LoVo (cell line): ENCODE data around the gene CAPZA1.
"Not testable (repeated sequence)": the region's sequence is repeated elsewhere in the genome, so short reads cannot be mapped to it uniquely, and the experiment has no call there.

Experiments used
- DNase-seq: peaks from one replicate; pipeline ENCODE4 v3.0.0-alpha.2; 2016; ENCODE audit warnings: low spot score

CAPZA1 gene

GRCh38 chr1:112628516-112628915 is 8.9 kb downstream of the CAPZA1 start:
- DNase-seq = no peak

- DNase-seq = no peak
Observed at GRCh38 chr1:112629256-112629655, 9.6 kb downstream of the CAPZA1 start.

GRCh38 chr1:112633628-112634027 is 14.0 kb downstream of the CAPZA1 start:
- DNase-seq = no peak

GRCh38 chr1:112634367-112634766 is 14.7 kb downstream of the CAPZA1 start:
- DNase-seq = no peak

DNA sequence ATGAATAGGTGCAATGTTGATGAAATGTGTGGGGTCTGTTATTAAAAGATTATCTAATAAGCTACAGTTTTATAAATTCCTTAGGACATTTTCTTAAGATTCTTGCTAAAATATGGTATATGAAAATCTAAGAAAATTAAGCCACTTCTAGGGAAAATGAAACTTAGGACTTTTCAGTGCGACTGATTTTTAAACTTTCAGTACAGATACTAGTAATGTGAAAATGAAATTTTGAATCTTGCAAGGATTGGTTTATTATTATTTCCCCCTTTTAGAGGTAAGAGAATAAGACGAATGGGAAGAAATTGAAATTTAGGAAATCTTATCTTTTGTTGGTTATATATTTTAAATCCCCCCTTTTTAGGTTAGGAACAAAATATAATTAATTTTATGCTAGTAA is 16.4 kb downstream of the CAPZA1 start:
- DNase-seq = no peak

- DNase-seq = no peak
Observed at GRCh38 chr1:112636597-112637253, 17.1 kb downstream of the CAPZA1 start.

GRCh38 chr1:112637254-112638109 is 17.9 kb downstream of the CAPZA1 start:
- no peak for DNase-seq

DNA sequence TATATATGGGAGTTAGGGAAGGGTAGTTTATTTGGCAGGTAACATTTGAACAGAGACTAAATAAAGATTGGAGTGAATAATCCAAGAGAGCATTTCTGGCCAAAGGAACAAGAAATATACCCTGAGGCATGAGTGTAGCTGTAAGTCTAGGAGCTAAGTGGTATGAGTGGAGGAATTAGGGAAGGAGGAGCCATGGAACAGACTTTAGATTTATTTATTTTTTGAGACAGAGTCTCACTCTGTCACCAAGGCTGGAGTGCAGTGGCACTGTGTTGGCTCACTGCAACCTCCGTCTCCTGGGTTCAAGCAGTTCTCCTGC is 18.4 kb downstream of the CAPZA1 start:
- no peak for DNase-seq

- not testable (repeated sequence) for DNase-seq
Observed at GRCh38 chr1:112640437-112640836, 20.8 kb downstream of the CAPZA1 start.

- DNase-seq = no peak
Observed at GRCh38 chr1:112643080-112643479, 23.4 kb downstream of the CAPZA1 start.

GRCh38 chr1:112646225-112646624 is 26.6 kb downstream of the CAPZA1 start:
- no peak for DNase-seq

DNA sequence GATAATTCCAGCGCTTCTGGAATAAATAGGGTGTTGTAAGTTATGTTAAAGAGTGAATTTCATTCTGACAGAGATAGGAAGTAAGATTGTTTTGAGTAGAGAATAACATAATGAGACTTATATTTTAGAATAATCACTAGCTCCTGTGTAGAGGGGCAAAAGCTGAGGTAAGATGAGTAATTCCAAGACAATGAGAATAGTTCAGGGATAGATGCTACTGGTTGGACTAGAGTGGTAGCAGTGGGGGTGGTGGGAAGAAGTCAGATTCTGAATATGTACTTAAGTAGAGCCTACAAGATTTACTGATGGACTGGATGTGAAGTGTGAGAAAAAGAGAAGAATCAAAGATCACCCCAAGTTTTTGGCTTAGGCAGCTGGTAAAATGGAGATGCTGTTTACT is 31.6 kb downstream of the CAPZA1 start:
- no peak for DNase-seq

DNA sequence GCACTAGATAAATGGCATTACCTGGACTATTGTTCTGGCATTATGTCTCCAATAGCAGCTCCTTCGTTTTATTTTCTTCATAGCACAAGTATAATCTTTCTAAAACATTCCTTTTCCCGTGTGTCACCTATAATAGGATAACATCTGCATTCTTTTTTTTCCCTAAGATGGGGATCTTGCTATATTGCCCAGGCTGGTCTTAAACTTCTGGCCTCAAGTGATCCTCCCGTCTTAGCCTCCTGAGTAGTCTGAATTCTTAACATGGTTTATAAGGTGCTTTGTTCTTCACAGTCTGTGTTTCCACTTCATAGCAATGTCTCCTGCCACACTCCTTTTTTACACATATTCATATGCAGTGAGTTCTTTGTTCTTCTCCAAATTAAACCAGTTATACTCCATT is 46.2 kb downstream of the CAPZA1 start:
- DNase-seq = no peak

DNA sequence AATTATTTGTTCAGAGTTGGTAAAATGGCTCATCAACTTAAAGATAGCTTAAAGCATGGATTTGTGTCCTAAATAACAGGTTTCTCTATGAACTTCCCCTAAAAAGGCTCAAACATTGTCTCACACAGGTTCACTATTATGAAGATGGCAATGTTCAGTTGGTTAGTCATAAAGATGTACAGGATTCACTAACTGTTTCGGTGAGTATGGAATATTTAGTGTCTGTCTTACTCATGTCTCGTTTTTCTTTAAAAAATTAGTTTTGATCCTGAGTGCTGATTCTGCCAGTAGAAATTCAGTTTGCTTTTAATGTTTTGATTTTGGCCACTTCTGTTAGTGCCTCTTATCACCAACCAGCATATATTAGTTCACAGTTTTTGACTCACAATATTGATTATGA is 47.3 kb downstream of the CAPZA1 start:
- DNase-seq = no peak

GRCh38 chr1:112672009-112672408 is 52.4 kb downstream of the CAPZA1 start:
- DNase-seq = no peak

GRCh38 chr1:112672842-112673241 is 53.2 kb downstream of the CAPZA1 start:
- no peak for DNase-seq

- peak; percentile 48 for DNase-seq
Observed at GRCh38 chr1:112673592-112674439, 54.2 kb downstream of the CAPZA1 start.

DNA sequence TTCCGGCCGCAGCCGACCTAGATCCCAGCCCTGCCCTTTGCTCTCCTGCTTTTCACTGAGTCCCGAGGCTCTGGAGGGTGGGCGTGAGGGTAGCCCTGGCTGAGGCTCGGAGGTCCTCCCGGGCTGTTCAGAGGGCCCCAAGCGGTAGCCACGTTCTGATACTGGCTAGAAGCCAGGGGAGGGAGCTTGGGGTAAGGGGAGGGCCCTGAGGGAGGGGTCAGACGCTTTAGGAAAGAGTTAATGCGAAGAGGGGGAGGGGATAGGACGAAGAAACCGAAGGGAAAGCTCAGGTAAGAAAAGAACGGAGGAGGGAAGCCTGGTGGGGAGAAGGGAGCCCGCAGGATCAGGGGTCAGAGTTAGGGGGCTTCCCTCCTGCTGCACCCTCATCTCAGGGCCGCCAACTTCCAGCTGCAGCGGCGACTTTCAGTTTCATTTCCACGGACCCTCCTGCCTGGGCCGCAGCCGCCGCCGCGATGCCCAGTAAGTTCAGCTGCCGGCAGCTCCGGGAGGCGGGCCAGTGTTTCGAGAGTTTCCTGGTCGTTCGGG is 54.9 kb downstream of the CAPZA1 start, which contains the start of gene MOV10:
Gene MOV10, plus strand, starts transcription at position 220 of the 546 bp plus-strand sequence. Its CDS starts 254 bp downstream, at position 474.
- peak; percentile 70 for DNase-seq

DNA sequence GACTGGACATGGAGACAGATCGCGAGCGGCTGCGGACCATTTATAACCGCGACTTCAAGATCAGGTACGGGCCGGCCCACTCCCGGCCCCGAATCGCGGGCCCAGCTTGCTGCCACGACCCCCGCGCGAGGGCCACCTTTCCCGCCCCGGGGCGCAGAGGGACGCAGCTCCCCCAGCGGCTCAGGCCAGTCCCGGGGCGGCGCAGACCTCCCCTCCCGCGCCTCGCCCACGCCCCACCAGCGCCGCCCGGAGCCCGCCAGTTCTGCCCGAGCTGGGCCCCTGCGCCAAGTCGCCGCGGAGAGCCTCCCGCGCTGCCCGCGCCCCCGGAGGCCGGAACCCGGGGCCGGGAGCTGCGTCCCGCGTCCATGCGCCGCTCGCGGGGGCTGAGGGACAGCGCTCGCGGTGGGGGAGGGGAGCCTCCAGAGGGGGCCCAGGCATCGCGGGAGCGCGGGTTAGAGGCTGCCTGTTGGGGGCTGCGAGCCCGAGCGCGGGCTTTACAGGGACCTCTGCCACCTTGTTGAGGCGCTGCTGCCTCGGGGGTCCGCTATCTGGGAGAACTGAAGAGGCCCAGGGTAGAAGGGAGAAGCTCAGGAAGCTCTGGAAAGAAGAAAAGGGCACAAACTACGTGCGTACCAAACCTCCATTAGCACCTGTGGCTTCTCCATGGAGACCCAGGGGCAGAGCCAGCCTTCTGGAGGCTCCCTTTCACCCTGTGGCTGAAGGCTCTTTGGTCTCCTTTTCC is 55.5 kb downstream of the CAPZA1 start:
- peak; percentile 21 for DNase-seq

DNA sequence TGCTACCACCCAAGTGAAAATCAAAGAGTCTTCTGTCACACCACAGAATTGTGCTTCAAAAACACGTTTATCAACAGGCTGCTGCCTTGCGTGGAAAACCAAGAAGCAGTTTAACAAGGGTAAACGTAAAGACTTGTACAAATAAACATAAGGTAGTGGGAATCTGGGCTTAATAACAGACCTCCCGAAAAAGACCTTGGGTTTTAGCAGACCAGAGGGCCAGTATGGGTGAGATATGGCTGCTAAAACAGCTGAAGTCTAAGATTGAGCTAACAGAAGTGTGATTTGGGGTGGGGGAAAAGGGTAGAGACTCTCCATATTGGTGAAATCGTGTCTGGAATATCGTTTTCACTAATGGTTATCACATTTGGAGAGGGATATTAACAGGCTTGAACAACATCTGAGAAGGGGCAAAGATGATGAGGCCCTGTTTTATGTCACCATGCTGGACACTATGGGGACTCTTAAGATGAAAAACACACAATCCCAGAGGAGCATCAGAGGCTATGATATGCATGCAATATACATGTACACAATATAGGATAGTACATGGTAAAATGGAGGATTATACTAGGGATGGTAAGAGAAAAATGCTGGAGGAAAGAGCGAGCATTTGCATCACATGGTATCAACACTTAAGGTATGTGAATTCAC is 56.2 kb downstream of the CAPZA1 start:
- no peak for DNase-seq

DNA sequence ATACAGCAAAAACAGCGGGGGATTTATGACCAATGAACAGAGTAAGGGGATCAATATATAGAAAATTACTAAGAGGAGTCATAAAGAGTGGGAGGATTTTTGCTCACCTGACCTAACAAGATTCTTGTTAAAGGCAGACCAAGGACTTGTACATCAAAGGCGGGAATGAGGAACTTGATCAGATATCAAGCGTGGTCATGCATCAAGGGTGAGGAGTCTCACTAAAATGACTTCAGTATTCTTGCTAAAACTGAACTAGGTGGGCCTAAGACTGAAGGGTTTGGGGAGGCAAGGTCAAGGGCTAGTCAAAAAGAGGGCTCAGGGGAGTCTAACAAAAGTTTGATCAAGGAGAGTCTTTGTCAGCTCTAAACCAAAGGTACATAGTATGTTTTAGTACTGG is 56.9 kb downstream of the CAPZA1 start:
- no peak for DNase-seq
